Measurements from ENCODE around the gene GP5. TPM values are rescaled to one million over a fixed set of nuclear protein-coding genes. Genes with fewer than 3 reads are reported as not detected.

The GP5 gene
- total RNA-seq, 1 experiment from 2014 or later = 0.21 TPM

- H3K9me3 Mint-ChIP-seq (ENCODE audit: low read depth, unreplicated experiment) = no peaks in the 10 kb centered on the region
- TF ChIP-seq CTCF (IDR thresholded peaks at IDR 0.05; ENCODE audit: unreplicated experiment) = no peak
- CTCF ChIA-PET = no interaction called here
- intact Hi-C loops (cut with micrococcal nuclease; ENCODE audit: unreplicated experiment) = no loop called here
- H3K27ac Mint-ChIP-seq (ENCODE audit: unreplicated experiment) = no peak overlapping the region
- DNase-seq = no peak
- H3K4me1 Mint-ChIP-seq (ENCODE audit: low read depth, unreplicated experiment) = no peaks in the 10 kb centered on the region
- H3K36me3 Mint-ChIP-seq (ENCODE audit: insufficient read depth, unreplicated experiment) = no peaks in the 10 kb centered on the region
- H3K4me3 Mint-ChIP-seq (ENCODE audit: low read depth, unreplicated experiment) = no peak overlapping the region
- peaks cover 91% of the 10 kb centered on the region for H3K27me3 Mint-ChIP-seq (ENCODE audit: unreplicated experiment)
- BruUV-seq (replicated peaks) = no TSS peak
Measured at GRCh38 chr3:194360568-194360967, 38.5 kb downstream of the GP5 start.

- H3K27me3 Mint-ChIP-seq (ENCODE audit: unreplicated experiment) = peaks cover 69% of the 10 kb centered on the region
- DNase-seq = no peak
- intact Hi-C loops (cut with micrococcal nuclease; ENCODE audit: unreplicated experiment) = no loop called here
- no TSS peak for BruUV-seq (replicated peaks)
- CTCF ChIA-PET = interaction anchor here (1.1 to 1.5 kb wide), 2 partner anchors 12 kb away, joined by 3 read pairs; partner anchors contain the start of gene LRRC15
- no peak for TF ChIP-seq CTCF (IDR thresholded peaks at IDR 0.05; ENCODE audit: unreplicated experiment)
- no peak overlapping the region for H3K4me3 Mint-ChIP-seq (ENCODE audit: low read depth, unreplicated experiment)
- no peaks in the 10 kb centered on the region for H3K4me1 Mint-ChIP-seq (ENCODE audit: low read depth, unreplicated experiment)
- no peaks in the 10 kb centered on the region for H3K9me3 Mint-ChIP-seq (ENCODE audit: low read depth, unreplicated experiment)
- no peaks in the 10 kb centered on the region for H3K36me3 Mint-ChIP-seq (ENCODE audit: insufficient read depth, unreplicated experiment)
- H3K27ac Mint-ChIP-seq (ENCODE audit: unreplicated experiment) = no peak overlapping the region
Measured at GRCh38 chr3:194357681-194358080, 41.4 kb downstream of the GP5 start.

GRCh38 chr3:194355379-194355778 is 43.7 kb downstream of the GP5 start:
- no peak for TF ChIP-seq CTCF (IDR thresholded peaks at IDR 0.05; ENCODE audit: unreplicated experiment)
- no peaks in the 10 kb centered on the region for H3K4me1 Mint-ChIP-seq (ENCODE audit: low read depth, unreplicated experiment)
- H3K36me3 Mint-ChIP-seq (ENCODE audit: insufficient read depth, unreplicated experiment) = no peaks in the 10 kb centered on the region
- H3K27ac Mint-ChIP-seq (ENCODE audit: unreplicated experiment) = no peak overlapping the region
- intact Hi-C loops (cut with micrococcal nuclease; ENCODE audit: unreplicated experiment) = no loop called here
- no TSS peak for BruUV-seq (replicated peaks)
- peaks cover 46% of the 10 kb centered on the region for H3K27me3 Mint-ChIP-seq (ENCODE audit: unreplicated experiment)
- CTCF ChIA-PET = interaction anchor here (0.7 to 1.1 kb wide), 3 partner anchors 8 to 66 kb away, joined by 3 to 8 read pairs (median 4); no protein-coding TSS in a partner anchor
- DNase-seq = no peak
- H3K4me3 Mint-ChIP-seq (ENCODE audit: low read depth, unreplicated experiment) = no peak overlapping the region
- no peaks in the 10 kb centered on the region for H3K9me3 Mint-ChIP-seq (ENCODE audit: low read depth, unreplicated experiment)

GRCh38 chr3:194354315-194354714 is 44.8 kb downstream of the GP5 start:
- H3K9me3 Mint-ChIP-seq (ENCODE audit: low read depth, unreplicated experiment) = no peaks in the 10 kb centered on the region
- intact Hi-C loops (cut with micrococcal nuclease; ENCODE audit: unreplicated experiment) = no loop called here
- H3K4me3 Mint-ChIP-seq (ENCODE audit: low read depth, unreplicated experiment) = no peak overlapping the region
- no peak for TF ChIP-seq CTCF (IDR thresholded peaks at IDR 0.05; ENCODE audit: unreplicated experiment)
- H3K27ac Mint-ChIP-seq (ENCODE audit: unreplicated experiment) = no peak overlapping the region
- CTCF ChIA-PET = no interaction called here
- no TSS peak for BruUV-seq (replicated peaks)
- H3K36me3 Mint-ChIP-seq (ENCODE audit: insufficient read depth, unreplicated experiment) = no peaks in the 10 kb centered on the region
- H3K4me1 Mint-ChIP-seq (ENCODE audit: low read depth, unreplicated experiment) = no peaks in the 10 kb centered on the region
- DNase-seq = no peak
- H3K27me3 Mint-ChIP-seq (ENCODE audit: unreplicated experiment) = peaks cover 35% of the 10 kb centered on the region

Measured in Calu3 (cell line).